Left hindlimb (tissue), 1 donor: ENCODE results near the gene RAD51B.

Source experiments
- DNase-seq: peaks from one replicate; pipeline ENCODE4 v3.0.0-alpha.2; 2018

The RAD51B gene

DNA sequence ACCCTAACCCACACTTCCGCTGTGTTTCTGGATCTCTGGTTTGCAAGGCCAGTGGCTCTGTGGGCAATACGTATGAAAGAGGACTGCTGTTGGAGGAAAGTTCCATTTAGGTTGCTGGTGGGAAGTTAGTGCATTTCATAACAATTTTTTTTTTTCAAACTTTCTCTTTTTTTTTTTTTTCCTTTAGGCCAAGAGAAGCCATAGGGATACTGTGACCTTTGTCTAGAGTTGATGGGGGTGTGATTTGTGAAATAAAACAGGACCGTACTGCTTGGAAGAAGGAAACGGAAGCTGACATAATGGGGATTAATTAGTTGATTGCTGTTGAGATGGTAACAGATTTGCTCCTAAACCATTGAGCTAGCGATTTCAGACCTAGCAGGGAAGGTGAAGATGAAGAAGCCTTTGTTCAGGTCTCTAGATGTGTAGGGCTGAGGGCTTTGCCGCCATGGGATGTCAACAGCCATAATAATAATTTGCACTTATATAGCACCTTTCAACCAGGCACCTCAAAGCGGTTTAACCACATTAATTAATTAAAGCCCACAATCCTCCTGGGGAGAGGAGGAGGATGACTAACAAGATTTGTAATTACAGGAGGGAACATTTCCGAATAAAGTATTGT lies 658.0 kb downstream of the RAD51B start:
- DNase-seq, result no peak

GRCh38 chr14:68479247-68479646 lies 659.7 kb downstream of the RAD51B start:
- DNase-seq, result no peak

- DNase-seq, result no peak
These were observed 662.4 kb downstream of the RAD51B start for GRCh38 chr14:68482018-68482417.

- no peak for DNase-seq
These were observed 663.3 kb downstream of the RAD51B start for GRCh38 chr14:68482772-68483395.

GRCh38 chr14:68486033-68486732 lies 666.6 kb downstream of the RAD51B start:
- no peak for DNase-seq

DNA sequence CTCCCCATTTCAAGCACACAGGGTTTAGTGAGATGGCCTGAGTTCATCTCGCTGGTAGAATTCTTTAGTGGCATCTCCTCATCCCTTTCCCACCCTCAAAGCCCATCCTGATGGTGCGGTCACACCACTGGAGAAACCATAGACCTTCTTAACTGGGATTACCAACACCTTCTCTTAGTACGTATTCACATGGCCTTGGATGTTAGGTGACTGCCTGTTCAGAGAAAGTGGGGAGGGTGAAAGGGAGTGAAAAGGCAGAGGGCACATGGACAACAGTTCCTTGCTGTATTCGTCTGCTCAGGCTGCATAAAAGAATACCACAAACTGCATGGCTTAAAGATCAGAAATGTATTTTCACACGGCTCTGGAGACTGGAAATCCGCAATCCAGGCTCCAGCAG lies 667.2 kb downstream of the RAD51B start:
- no peak for DNase-seq

DNA sequence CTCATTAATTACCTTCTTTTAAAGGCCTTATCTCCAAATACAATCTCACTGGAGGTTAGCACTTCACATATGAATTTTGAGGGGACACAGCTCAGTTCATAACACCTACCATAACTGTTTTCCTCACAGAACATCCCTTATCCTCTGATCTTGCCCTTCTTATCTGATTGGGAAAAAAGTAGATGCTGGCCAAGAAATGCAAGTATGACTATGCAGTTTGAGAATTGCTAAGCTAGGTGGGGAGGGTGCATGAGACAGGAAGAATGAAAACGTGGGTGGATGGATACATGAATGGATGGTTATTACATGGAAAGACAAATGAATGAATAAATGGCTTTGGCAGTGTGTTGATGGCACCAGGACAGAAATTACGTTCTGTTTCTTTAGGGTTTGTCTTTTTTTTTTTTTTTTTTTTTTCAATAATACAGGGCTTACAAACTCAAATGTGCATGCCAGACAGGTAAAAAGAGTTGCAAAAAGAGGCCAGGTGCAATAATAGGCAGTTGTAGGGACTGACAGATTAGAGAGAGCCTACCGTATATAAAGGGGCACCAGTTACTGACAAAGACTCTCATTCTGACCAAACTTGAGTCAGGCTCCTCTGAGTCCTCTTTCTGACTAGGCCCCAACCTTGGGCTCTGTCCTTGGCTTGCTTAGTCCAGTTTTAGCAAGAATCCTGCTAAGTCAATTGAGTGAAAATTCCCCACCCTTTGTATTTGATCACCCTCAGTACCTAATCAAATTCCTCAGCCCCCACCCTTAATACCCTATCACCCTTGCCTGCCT lies 668.4 kb downstream of the RAD51B start:
- DNase-seq, result no peak

DNA sequence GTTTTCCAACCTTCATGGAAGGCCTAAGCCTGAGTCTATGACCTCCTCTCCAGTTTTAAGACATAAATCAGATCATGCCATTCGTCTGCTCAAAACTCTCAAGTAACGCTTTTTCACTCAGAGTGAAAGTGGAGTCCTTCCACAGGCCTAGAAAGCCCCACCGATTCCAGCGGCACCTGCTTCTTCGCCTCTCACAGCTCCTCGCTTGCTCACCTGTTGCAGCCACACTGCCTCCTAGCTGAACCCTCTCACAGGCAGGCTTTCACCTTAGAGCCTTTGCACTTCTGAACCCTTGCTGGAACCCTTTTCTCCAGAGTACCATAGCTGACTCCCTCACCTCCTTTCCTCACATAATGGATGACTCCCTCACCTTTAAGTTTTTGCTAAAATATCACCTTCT lies 672.2 kb downstream of the RAD51B start:
- no peak for DNase-seq

DNA sequence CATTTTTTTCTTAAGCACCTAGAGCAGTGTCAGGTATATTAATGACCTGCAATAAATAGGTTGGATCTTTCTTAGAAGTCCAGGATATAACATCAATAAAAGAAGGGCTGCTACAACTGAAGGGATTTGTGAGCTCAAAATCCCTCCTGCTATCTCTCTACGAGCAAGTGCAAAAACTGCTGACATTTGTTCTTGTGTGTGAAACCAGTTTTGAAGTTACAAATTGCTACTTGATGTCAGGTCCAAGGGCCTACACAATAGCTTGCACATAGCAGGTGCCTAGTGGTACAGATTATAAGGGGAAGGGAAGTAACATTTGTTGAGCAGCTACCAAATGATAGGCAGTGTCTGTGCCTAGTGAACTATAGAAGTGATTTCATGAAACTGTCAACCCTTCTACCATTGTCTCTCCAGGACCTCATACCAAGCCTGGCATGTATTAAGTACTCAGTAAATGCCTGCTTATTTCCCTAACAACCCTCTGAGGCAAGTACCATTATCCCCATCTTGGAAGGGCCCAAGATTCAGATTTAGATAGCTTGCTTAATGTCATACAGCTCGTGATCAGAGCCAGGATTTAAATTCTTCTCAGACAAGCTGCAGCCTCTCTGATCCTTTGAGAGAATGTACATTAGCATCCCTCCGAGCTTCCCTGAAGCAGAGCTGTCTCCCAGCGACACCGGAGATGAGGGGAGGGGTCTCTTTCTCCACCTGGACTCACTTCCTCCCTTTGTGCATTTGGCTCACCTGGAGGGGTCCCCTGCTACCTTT lies 673.0 kb downstream of the RAD51B start:
- no peak for DNase-seq

- DNase-seq, result no peak
These were observed 673.8 kb downstream of the RAD51B start for GRCh38 chr14:68493152-68493911.

GRCh38 chr14:68495101-68496039 lies 675.8 kb downstream of the RAD51B start:
- no peak for DNase-seq

GRCh38 chr14:68497011-68497410 lies 677.4 kb downstream of the RAD51B start:
- no peak for DNase-seq

GRCh38 chr14:68499451-68499850 lies 679.9 kb downstream of the RAD51B start:
- no peak for DNase-seq

DNA sequence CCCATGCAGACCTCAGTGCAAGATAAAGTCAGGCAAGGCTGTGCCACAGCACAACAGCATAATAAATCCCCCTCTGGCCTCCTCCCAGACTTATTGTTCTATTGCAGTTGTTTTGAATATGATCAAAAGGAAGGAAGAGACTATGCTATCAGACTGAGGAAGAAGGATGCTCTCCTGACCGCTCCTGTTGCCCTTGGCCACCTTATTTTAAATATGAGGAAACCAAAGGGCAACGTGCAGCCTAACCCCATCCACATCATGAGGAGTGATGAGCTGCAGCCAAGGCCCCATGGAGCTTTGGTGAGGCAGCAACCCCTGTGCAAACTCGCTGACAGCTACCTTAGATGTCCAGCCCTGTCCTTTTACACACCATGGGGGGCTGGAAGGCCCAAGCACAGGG lies 681.6 kb downstream of the RAD51B start:
- DNase-seq, result no peak

GRCh38 chr14:68501614-68502052 lies 682.1 kb downstream of the RAD51B start:
- DNase-seq, result no peak

- DNase-seq, result no peak
These were observed 682.7 kb downstream of the RAD51B start for GRCh38 chr14:68502230-68502629.

DNA sequence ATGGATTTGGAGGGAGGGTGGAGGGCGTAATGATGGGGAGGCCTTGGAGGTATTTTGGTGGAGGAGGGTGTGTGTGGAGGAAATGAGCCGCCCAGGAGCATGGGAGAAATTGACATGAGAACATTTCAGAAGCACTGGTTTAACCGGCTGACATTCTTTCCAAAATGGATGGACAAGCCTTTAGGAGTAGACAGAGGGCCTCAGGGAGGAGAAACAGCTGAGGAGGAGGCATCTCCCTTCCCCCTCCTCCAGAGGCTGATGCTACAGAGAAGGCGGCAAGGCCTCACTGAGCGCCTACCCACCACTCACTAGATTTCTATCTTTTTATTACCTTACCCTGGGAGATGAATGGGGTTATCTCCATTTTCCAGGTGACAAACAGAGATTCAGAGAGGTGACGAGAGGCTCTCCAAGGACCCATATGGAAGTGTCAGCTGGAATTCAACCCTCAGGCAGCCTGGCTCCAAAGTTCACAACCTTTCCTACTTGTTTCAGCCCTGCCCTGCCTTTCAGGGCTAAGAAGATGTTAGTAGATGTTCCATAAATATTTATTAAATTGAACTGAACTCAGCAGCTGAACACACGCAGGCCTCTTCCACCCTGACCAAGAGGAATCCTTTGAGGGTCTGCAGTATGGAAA lies 683.7 kb downstream of the RAD51B start:
- DNase-seq, result no peak

GRCh38 chr14:68504861-68505260 lies 685.3 kb downstream of the RAD51B start:
- no peak for DNase-seq

DNA sequence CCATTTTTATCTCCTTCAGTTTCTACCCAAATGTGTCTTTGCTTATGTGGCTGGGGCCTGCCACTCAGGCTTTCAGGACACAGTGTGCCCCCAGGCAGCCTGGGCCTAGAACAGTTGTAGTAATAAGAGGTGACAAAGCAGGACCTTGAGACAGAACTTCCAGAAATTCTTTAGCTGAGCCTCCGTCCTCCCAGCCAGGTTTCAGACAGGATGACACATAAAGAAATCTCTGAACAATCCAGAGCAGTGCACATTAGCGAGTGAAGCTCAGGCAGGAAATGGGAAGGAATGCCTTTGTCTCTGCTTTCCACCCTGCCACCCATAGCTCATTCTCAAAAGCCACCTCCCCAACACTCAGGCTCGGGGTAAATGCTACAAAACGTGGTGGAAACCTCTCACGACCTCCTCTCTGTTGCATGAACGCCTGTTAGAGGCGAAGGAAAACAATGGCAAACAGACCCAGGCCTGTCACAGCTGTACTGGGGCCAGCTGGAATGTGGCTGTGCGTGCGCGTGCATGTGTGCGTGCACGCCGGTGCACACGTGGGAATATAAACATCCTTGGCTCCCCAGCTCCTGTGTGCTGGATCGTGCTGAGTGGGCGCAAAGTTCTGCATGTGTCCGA lies 686.6 kb downstream of the RAD51B start:
- DNase-seq, result peak; percentile 71
